Ecto neural progenitor cell (in vitro differentiated cells): ENCODE data around the gene SURF6.
"Not testable (repeated sequence)": the region's sequence is repeated elsewhere in the genome, so short reads cannot be mapped to it uniquely, and the experiment has no call there.

ENCODE experiments used
- DNase-seq: peaks from one replicate; pipeline ENCODE4 v3.0.0-alpha.2; 2018; ENCODE audit warnings: low spot score

Gene SURF6

DNA sequence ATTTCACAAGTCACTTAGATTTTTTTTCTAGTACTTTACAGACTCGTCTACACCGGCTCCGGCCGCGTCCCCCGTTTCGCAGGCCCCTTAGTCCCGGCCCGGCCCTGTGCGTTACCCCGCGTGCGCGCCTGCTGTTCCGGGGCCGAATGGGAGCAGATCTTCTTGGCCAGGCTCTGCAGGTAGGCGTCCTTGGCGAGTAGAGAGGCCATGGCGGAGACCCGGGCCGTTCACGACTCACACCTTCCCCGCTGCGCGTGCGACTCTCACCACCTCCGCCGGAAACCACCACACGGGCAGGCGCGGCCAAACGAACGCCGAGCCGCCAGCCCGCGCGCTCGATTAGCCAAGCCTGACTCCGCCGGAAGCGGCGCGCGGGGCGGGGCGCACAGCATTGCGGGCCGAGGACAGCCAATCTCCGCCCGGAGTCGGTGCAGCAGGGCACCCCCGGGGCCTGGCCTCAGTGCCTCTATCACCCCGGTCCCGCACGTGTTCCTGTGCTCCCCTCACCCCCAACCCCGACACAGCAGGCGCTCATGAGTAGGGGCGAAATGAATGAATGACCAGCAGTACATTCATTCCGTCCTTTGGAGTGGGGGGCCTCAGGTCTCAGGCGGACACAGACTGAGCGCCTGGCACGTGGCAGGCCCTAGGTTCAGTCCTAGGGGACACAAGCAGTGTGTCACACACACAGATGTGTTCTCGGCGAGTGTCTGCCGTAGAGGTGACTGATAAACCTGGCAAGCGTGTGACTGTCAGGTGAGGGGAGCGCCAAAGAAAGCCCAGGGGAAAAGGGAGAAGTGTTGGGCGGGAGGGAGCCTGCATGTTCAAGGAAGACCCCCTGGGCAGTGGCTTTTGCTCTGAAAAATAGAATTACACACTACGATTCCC is at the start of gene SURF6:
Gene SURF6 (minus strand): TSS at position 265 of the 888 bp plus-strand sequence. CDS start 56 bp downstream, at position 209.
- DNase-seq, result peak; percentile 93

DNA sequence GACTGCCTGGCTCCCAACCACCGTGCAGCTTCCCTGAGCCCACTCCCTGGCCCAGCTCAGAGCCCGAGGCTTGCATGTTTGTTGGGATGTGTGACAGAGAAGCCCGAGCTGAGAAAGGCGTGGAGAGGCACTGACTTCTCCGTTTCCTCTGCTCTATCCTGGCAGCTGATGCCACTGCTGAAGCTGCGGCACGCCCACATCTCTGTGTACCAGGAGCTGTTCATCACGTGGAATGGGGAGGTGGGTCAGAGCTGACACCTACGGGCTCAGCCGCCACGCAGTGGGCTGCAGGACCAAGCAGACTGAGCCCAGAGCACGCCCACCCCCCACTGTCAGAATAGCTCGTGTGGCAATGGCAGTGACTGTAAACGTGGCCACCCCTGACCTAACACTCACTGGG is 49.5 kb upstream of the SURF6 start:
- DNase-seq, result no peak

DNA sequence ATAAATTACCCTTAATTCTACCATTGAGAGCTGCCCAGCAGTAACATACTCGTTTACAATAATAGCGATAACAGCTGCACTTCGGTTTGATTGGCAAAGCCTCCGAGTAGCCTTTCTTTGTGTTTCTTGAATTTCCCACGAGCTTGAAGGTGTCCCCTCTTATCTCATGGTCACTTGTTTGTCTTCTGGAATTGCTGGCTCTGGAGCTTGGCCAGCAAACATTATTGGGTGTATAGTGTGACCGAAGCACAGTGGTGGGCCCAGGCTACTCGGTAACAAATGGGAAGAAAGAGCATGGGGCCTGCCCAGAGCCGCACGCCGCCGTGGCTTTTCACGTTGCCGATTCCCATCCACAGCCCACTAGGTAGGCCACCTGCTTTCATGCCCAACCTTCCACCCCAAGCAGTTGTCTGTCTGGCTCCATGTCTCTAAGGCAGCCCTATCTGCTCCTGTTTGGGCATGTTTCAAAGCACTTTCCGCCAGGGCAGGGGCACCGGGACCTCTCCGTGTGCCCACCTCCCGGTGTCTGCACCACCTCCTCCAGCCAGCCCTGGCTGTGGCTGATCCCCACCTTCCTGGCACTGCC is 48.8 kb upstream of the SURF6 start:
- DNase-seq, result no peak

DNA sequence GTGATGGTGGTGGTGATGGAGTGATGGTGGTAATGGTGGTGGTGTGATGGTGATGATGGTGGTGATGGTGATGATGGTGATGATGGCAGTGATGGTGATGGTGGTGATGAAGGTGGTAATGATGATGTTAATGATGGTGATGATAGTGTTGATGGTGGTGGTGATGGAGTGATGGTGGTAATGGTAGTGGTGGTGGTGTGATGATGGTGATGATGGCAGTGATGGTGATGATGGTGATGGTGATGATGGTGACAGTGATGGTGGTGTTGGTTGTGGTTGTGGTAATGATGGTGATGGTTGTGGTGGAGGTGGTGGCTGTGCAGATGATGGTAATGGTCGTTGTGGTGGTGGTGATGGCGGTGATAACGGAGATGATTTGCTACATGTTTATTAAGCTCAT is 47.5 kb upstream of the SURF6 start:
- no peak for DNase-seq

DNA sequence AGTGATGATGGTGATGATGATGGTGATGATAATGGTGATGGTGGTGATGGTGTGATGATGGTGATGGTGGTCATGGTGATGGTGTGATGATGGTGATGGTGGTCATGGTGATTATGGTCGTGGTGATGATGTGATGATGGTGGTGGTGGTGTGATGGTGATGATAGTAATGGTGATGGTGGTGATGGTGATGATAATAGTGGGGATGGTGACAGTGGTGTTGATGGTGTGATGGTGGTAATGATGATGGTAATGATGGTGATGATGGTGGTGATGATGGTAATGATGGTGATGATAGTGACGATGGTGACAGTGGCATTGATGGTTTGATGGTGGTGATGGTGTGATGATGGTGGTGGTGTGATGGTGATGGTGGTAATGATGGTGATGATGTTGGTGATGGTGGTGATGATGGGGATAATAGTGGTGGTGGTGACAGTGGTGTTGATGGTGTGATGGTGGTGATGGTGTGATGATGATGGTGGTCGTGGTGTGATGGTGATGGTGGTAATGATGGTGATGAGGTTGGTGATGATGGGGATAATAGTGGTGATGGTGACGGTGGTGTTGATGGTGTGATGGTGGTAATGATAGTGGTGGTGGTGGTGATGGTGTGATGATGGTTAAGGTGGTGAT is 46.6 kb upstream of the SURF6 start:
- DNase-seq, result no peak

DNA sequence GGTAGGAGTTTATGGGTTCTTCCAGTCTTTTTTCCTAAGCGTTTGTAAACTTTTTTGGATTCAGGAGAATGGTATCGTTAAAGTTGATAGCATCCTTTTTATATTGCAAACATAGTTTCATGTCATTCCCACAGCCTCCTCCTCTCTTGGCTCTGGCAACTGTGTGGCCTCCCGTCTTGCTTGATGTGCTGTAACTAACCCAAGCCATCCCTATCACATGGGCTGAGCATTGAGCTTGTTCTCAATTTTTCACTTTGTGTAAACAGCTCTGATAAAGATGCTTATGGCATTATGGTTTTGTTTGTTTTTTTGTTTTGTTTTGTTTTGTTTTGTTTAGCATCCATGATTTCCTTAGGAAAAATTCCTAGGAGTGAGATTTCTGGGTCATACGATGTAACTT is 44.7 kb upstream of the SURF6 start:
- no peak for DNase-seq

DNA sequence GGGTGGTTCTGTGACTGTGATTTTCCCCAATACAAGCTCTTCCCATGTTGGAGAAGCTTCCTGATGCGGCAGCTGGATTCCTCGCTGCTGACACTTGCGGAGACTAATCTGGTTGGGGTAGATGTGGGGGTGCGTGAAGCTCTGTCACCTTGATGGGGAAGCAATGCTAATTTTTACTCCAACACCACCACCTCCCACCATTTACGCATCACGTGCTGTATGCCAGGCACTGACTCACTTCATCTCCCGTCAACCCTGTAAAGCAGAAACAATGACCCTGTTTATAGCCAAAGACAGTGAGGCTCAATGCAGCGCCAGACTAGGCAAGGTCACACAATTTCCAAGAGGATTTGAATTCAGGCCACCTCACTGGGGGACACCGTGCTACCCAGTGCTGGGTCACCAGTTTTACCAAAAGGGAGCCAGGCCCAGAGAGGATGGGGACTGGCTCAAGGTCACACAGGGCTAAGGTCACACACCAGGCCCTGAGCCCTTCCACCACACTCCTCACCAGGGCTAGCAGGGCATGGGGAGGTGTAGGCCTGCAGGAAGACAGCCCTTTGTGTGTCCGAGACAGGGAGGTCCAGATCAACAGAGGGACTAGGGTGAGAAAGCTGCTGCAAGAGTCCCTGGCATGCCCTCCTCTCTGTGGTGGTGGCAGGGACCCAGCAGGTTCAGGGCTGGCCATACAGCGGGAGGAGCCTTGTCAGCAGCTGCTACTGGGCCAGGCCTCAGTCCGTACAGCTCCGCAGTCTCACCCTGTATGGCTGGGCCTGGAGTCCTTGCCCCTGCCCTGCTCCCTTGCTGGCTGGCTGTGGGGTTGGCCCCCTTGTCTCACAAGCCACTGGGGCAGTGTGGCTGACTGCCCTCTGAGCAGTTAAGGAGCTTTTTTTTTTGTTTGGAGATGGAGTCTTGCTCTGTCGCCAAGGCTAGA is 43.4 kb upstream of the SURF6 start:
- no peak for DNase-seq

DNA sequence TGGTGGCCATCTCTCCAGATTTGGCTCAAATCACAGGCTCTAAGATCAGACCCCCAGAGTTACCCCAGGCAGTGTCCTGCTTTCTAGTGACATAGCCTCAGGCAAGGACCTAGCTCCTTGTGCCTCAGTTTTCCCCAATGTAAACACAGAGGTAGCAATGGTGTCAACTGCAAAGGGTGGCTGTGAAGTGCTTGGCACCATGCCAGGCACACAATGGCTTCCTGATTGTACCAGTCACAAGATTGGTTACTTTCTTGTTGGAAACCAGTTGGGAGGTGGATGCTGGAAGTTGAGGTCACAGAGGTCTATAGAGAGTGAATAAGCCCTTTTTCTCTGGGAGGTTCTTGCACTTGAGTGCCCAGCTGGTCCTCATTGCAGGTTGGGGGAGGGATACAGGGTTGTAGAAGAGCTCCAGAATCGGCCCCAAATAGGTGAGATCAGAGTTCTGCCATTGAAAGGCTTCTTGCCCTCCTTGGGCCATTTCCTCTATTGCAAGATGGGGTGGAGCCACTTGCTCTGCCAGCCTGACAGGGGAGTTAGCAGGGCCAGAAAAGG is 42.5 kb upstream of the SURF6 start:
- DNase-seq, result no peak

DNA sequence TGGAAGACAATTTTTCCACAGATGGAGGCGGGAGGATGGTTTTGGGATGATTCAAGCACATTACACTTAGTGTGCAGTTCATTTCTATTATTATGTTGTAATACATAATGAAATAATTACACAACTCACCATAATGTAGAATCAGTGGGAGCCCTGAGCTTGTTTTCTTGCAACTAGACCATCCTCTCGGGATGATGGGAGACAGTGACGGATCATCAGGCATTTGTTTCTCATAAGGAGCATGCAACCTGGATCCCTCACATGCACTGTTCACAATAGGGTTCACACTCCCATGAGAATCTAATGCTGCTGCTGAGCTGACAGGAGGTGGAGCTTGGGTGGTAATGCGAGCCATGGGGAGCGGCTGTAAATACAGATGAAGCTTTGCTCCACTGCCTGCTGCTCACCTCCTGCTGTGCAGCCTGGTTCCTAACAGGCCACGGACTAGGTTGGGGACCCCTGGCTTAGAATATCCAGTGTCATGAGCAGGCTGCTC is 41.8 kb upstream of the SURF6 start:
- no peak for DNase-seq

DNA sequence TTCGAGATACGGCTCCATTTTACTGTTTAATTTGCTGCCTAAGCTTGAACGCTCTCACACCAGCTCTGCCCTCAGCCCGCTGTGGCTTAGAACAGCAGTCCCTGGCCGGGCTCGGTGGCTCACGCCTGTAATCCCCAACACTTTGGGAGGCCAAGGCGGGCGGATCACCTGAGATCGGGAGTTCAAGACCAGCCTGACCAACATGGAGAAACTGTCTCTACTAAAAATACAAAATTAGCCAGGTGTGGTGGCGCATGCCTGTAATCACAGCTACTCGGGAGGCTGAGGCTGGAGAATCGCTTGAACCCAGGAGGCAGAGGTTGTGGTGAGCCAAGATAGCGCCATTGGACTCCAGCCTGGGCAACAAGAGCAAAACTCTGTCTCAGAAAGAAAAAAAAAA is 41.3 kb upstream of the SURF6 start:
- DNase-seq, result not testable (repeated sequence)

DNA sequence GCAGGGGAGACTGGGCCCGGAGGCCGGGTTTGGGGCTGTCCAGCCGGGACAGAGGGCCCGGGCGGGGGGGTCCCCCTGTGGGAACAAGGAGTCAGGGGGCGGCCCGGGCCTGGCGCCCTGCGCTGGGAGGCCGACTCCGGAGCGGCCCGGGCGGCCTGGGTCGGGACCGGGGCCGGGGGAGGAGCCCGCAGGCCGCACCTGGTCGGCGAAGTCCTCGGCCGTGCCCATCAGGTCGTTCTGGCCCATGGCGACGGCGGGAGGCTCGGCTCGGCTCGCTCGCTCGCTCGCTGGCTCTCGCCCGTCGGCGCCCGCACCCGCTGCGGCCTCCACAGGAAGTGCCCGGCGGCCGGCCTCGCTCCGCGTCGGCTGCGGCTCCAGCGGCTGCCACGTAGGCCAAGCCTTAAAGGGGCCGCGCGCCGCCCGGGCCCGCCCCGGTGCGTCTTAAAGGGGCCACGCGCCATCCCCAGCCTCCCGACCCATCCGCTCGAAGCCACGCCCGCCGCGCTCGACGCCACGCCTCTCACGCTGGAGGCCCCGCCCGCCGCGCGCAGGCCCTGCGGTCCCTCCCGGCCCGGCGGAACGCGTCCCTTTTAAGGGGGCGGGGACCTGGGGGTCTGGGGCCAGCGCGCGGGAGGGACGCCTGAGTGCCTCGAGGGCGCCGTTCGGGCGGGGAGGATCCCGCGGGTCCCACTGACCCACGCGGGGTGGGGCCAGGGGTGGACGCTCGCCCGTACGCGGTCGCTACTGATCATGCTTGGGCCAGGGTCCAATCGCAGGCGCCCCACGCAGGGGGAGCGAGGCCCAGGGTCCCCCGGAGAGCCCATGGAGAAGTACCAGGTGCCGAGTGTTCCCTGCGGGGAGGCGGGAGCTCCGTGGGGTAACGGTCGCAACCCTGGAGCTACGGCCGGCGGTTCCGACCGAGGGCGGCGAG is 40.0 kb upstream of the SURF6 start, which contains the start of the genes STKLD1 and SURF4:
Gene STKLD1 (plus strand): TSS at position 643 of the 931 bp plus-strand sequence. CDS start 108 bp downstream, at position 751.
Gene SURF4 (minus strand): TSS at position 337 of the 931 bp plus-strand sequence. CDS start 91 bp downstream, at position 246.
- DNase-seq, result peak; percentile 97

DNA sequence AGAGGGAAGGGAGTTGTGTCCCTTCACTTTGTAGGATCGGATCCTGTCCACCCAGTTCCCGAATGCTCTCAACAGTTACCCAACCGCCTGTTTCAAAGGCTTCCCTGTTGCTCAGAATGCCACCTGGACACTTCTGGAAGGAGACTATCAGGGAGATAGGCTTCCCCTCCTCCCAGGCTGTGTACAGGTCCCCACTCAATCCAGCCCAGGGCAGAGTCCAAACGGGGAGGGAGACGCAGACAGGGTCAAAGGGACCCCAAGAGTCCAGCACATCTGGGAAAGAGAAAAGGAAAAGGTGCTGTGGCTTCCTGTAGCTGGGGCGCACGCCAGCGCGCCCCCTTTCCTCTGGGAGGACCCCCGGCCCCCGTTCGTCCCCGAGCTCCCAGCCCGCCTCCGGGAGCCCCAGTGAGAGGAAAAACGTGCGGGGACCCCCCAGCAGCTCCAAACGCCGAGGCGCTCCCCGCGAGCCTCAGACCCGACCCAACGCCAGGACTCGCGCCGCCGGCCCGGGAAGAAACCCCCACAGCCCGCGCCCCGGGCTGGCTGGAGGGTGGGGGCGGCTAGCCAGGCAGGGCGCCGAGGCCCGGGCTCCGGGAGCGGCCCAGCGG is 39.2 kb upstream of the SURF6 start:
- DNase-seq, result no peak

DNA sequence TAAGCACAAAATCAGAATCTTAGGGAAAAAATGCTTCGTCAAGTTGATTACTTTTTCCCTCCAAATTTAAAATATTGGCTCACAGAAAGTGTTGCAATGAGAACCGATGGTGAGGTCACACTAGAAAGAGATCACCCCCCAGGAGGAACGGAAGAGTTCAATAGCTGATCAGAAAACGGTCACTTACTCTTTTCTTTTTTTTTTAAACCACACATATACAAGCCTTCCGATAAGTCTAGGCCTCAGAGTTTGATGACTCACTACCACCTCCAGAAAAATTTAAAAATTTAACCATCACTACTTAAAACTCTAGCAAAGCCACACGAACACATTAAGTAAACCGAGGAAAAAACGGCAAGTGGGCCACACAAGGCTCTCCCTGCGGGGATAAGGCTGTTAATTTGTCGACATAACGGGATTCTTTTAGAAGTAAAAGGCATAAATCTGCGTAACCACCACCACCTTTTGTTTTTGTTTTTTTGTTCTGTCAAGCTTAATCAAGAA is 38.7 kb upstream of the SURF6 start:
- DNase-seq, result no peak

DNA sequence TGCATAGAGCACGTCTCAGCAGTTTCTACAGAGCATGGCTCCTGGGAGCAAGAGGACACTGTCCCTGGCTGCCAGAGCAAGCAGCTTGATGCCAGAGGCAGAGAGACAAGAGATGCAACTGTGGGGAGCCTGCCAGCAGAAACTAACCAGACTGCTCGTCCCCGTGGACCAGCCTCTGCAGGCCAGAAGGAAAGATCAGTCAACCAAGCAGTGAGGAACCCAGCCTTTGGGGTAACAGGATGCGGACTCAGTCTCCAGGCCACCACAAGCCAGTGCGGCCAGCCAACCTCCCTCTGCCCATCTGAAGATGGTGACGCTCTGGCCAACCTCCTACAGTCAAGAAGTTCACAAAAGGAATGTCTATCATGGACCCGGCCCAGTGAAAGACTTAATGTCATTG is 36.2 kb upstream of the SURF6 start:
- no peak for DNase-seq

DNA sequence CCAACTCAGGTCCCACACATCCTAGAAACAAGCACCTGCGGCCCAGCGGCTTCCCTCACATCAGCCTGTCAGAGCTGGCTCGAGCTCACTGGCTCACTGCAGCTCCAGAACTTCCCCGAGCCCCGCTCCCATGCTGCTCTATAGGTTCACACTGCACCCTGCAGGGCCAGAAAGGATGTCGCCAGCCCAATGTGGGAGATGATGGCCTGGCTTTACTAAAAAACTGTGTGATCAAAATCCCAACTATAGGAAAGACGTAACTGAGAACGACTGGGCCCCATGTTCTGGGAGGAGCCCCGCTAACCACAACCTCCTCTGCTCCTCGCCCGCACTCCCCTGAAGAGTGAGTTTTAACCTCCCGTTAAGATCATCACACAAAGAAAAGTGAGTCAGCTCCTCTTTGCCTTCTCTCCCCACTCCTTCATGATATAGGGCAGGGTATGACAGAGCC is 35.3 kb upstream of the SURF6 start:
- no peak for DNase-seq

DNA sequence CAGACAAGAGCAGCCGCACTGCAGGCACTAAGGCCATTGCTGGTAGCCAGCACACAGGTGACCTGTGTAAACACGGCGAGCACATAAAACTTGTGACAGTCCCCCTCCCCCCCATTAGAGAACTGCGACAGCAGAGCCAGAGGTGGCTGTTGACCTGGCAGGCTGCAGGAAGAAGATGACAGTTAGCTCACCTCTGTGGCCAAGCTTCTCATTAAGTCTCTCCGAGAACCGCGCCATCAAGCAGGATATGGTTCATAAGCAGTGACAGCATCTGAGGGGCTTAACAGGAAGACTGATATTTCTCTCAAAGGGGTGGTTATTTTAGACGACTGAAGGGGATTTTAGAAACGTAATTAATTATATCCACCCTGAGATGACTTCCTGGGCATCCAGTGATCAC is 34.7 kb upstream of the SURF6 start:
- no peak for DNase-seq

DNA sequence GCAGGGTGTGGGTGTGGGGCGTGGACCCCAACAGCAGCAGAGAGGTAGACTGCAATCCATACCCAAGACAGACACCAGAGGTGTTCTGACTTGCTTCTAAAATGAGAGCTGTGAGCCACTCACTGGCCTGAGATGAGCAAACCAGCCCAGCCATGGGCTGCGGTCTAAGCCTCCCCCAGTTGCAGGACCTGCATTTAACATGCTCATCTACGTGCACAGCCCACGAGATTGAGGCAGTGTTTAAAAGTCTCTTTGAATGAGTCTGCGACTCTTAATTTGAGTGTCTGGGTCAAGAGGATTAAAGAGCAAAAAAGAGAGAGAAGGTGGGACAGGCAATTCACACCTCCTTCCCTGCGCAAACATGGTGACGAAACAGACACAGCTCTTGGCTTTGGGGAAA is 33.9 kb upstream of the SURF6 start:
- DNase-seq, result no peak

DNA sequence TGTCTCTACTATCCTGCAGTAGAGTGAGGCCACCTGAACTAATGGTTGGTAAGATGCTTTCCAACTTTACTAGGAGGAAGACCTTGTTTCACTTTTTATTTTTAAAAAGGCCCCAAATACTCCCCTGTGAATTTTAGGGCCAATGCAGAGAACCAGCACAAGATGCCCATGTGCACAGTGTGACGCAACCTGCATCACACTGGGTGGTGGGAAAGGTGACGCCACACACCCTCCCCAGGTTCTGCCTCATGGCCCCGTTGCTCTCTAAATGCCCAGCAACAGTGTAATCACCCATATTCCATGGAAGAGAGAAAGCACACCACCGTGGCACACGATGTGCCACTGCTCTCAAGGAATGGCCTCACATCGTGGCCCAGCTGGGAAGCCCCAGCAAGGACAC is 33.4 kb upstream of the SURF6 start:
- no peak for DNase-seq

DNA sequence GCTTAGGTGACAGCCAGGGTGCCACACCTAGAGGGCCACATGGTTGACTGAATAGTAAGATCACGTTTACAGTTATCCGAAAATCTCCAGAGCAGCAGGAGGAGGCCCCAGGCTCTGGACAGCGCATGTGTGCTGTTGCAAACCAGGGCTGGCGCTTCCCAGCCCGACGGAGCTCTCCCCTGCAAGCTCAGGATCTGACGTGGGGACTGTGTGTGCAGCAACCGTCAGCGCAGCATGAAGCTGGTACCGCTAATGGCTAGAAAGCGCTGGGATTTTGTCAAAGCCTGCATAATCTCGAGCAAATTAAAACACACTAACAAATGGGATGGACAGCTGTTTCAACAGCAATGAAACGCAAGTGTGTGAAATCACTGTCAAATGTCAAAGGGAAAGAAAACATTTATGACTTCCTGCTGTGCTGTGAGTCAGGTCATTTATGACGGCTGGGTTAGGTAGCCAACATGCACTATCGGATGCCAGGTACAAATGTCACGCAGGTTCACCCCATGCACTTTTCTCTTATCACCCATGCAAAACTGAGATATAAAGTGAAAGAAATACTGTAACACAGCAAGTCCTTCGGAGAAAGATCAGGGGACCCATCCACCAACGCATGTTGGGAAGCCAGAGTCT is 32.4 kb upstream of the SURF6 start:
- DNase-seq, result no peak
